Measurements from ENCODE around the gene TLE4.

GRCh38 chr9:79719021-79719420 is 147.3 kb downstream of the TLE4 start:
- TF ChIP-seq, protein P1, sequence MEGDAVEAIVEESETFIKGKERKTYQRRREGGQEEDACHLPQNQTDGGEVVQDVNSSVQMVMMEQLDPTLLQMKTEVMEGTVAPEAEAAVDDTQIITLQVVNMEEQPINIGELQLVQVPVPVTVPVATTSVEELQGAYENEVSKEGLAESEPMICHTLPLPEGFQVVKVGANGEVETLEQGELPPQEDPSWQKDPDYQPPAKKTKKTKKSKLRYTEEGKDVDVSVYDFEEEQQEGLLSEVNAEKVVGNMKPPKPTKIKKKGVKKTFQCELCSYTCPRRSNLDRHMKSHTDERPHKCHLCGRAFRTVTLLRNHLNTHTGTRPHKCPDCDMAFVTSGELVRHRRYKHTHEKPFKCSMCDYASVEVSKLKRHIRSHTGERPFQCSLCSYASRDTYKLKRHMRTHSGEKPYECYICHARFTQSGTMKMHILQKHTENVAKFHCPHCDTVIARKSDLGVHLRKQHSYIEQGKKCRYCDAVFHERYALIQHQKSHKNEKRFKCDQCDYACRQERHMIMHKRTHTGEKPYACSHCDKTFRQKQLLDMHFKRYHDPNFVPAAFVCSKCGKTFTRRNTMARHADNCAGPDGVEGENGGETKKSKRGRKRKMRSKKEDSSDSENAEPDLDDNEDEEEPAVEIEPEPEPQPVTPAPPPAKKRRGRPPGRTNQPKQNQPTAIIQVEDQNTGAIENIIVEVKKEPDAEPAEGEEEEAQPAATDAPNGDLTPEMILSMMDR (optimal IDR thresholded peaks at IDR 0.05 in 1 of 3, IDR thresholded peaks at IDR 0.05 in 1 of 3, conservative IDR thresholded peaks at IDR 0.05 in 1 of 3; ENCODE audit: extremely low read depth in 1 of 3, insufficient read depth in 2 of 3, low read length in 3 of 3), result no peak
- no peak for TF ChIP-seq EZH2 (IDR thresholded peaks at IDR 0.05; ENCODE audit: low read length)

Data from keratinocyte (primary cell).